Endothelial cell of umbilical vein (primary cell): ENCODE data around the gene NCSTN. TPM values are rescaled to one million over a fixed set of nuclear protein-coding genes. Genes with fewer than 3 reads are reported as not detected.

ENCODE experiments used
- BruUV-seq: library from RNA; stranded (reverse); fragments of 400-500 nt; replicated peaks from 2 replicates; lab custom pipeline; 2021; lab: Mats Ljungman, UMichigan
- CTCF ChIA-PET: fragments of 300-600, 350-600 bp; sonication (Branson Sonifier 250); formaldehyde crosslinking; loops from one replicate; lab custom pipeline; 2021; ENCODE audit warnings: antibody characterized with exemption, inconsistent platforms; lab: Charles Lee
- POLR2A ChIA-PET: fragments of 300-600, 350-600 bp; sonication (Branson Sonifier 250); formaldehyde crosslinking; loops from one replicate; lab custom pipeline; 2021; ENCODE audit warnings: antibody characterized with exemption, inconsistent platforms; lab: Charles Lee
- DNase-seq: peaks from one replicate; pipeline ENCODE4 v3.0.0-alpha.2; 2011; ENCODE audit warnings: low read depth, low spot score
- FAIRE-seq: peaks from 2 replicates; lab custom pipeline; 2011; peaks lifted over from hg19 to GRCh38; lab: Jason Lieb, UNC
- H2AFZ ChIP-seq: 2 replicates; pipeline ENCODE4 v1.6.0; 2012; ENCODE audit warnings: low read depth, low read length, control low read depth, inconsistent platforms
- H3K27ac ChIP-seq: 2 replicates; pipeline ENCODE4 v1.5.1; 2011; ENCODE audit warnings: low read depth, mild to moderate bottlenecking, control low read depth, low read length, moderate library complexity; ENCODE audit not compliant: insufficient read depth
- H3K27me3 ChIP-seq, 2 experiments: 2 replicates each; pipeline versions ENCODE4 v1.6.0 to v1.6.1; 2011; ENCODE audit warnings: low read length in 2 of 2, mixed read lengths in 1 of 2; ENCODE audit not compliant: control insufficient read depth in 2 of 2, insufficient read depth in 2 of 2
- H3K36me3 ChIP-seq, 2 experiments: 2 replicates in 1 of 2; 3 replicates in 1 of 2; pipeline ENCODE4 v1.5.1; 2011; ENCODE audit warnings: low read length in 2 of 2, mild to moderate bottlenecking in 1 of 2, moderate library complexity in 1 of 2; ENCODE audit not compliant: control insufficient read depth in 2 of 2, insufficient read depth in 2 of 2; ENCODE audit errors: extremely low read depth in 1 of 2
- H3K4me1 ChIP-seq: 3 replicates; pipeline ENCODE4 v1.5.1; 2011; ENCODE audit warnings: mild to moderate bottlenecking, low read length; ENCODE audit not compliant: control insufficient read depth, insufficient read depth; ENCODE audit errors: extremely low read depth
- H3K4me2 ChIP-seq: 2 replicates; pipeline ENCODE4 v1.6.1; 2011; ENCODE audit warnings: low read length, control low read depth, mixed read lengths; ENCODE audit not compliant: insufficient read depth
- H3K4me3 ChIP-seq, 3 experiments: fragments of 200-600 bp in 1 of 3; sonication (generic), shearing (Covaris generic) in 1 of 3; replicated peaks in 1 of 3; 2 replicates each; pipeline ENCODE4 v1.5.1; 2011 to 2016; ENCODE audit warnings: control low read depth in 3 of 3, low read length in 3 of 3, mild to moderate bottlenecking in 2 of 3, inconsistent platforms in 1 of 3, low read depth in 1 of 3, moderate library complexity in 1 of 3; ENCODE audit not compliant: insufficient read depth in 1 of 3
- H3K79me2 ChIP-seq: 2 replicates; pipeline ENCODE4 v1.6.0; 2012; ENCODE audit warnings: low read length, inconsistent platforms; ENCODE audit not compliant: control insufficient read depth, insufficient read depth
- H3K9ac ChIP-seq: replicated peaks from 2 replicates; pipeline ENCODE3; 2011; ENCODE audit warnings: low read length, control low read depth; ENCODE audit not compliant: insufficient read depth; ENCODE audit errors: extremely low read depth
- H3K9me1 ChIP-seq: replicated peaks from 3 replicates; pipeline ENCODE4 v1.6.0; 2011; ENCODE audit warnings: mild to moderate bottlenecking, low read length; ENCODE audit not compliant: control insufficient read depth, insufficient read depth; ENCODE audit errors: extremely low read depth
- H3K9me3 ChIP-seq: replicated peaks from 2 replicates; pipeline ENCODE4 v1.5.1; 2012; ENCODE audit warnings: low read length, inconsistent platforms; ENCODE audit not compliant: control insufficient read depth, insufficient read depth
- H4K20me1 ChIP-seq: replicated peaks from 2 replicates; pipeline ENCODE3; 2011; ENCODE audit warnings: mild to moderate bottlenecking, low read length; ENCODE audit not compliant: control insufficient read depth, insufficient read depth; ENCODE audit errors: extremely low read depth
- EZH2 ChIP-seq: IDR thresholded peaks from 2 replicates; pipeline ENCODE4 v1.6.1; 2012; ENCODE audit warnings: borderline replicate concordance, low read depth, mild to moderate bottlenecking, moderate library complexity, low read length, inconsistent platforms; ENCODE audit not compliant: severe bottlenecking
- FOS ChIP-seq: IDR thresholded peaks from 2 replicates; pipeline ENCODE4 v1.6.1; 2011; ENCODE audit warnings: mild to moderate bottlenecking, low read length, moderate library complexity, borderline replicate concordance; ENCODE audit not compliant: insufficient read depth
- GATA2 ChIP-seq: IDR thresholded peaks from 2 replicates; pipeline ENCODE4 v1.7.0; 2011; ENCODE audit warnings: low read depth, mild to moderate bottlenecking, moderate library complexity, mixed read lengths, low read length; ENCODE audit not compliant: insufficient read length, insufficient read depth
- JUN ChIP-seq: IDR thresholded peaks from 2 replicates; pipeline ENCODE4 v1.6.1; 2011; ENCODE audit warnings: borderline replicate concordance, low read depth; ENCODE audit not compliant: insufficient read length, insufficient read depth
- MYC ChIP-seq: IDR thresholded peaks from one replicate; pipeline ENCODE4 v1.6.1; 2011; ENCODE audit warnings: mild to moderate bottlenecking, low read depth, low read length
- POLR2A ChIP-seq: IDR thresholded peaks from 2 replicates; pipeline ENCODE4 v1.6.1; 2012; ENCODE audit warnings: low read depth, mild to moderate bottlenecking, control low read depth, low read length
- POLR2AphosphoS5 ChIP-seq: IDR thresholded peaks from 2 replicates; pipeline ENCODE4 v1.6.1; 2012; ENCODE audit warnings: low read depth, mild to moderate bottlenecking, control low read depth, low read length, moderate library complexity; ENCODE audit not compliant: insufficient read depth
- dilution Hi-C: fragments of 300-500 bp; cut with MboI; formaldehyde crosslinking; loops from one replicate; pipeline ENCODE4 v1.15.0; 2019; ENCODE audit warnings: low sequenced_read_pairs; ENCODE audit not compliant: extremely low pct_ligation_motif_present
- intact Hi-C: fragments of 100-400 bp; cut with micrococcal nuclease; formaldehyde crosslinking; loops from one replicate; pipeline ENCODE4 v1.10.0; 2022
- polyA plus RNA-seq, 4 experiments: library from polyadenylated mRNA; depleted of rRNA in 3 of 4; stranded (reverse) in 3 of 4; unstranded in 1 of 4; fragments of >200 nt; gene quantifications; 2 replicates each; pipeline versions ENCODE4 v1.2.1 to v1.2.3, GENCODE V29; 2011 to 2012; ENCODE audit warnings: missing spikeins in 1 of 4
- total RNA-seq: library from RNA; stranded (reverse); gene quantifications from 2 replicates; pipeline ENCODE4 v1.2.3, GENCODE V29; 2021
- TF ChIP-seq, protein P1 (sequence below), 2 donors: IDR thresholded peaks; 1 replicate in 1 of 2; 2 replicates in 1 of 2; pipeline ENCODE4 v1.5.1; 2011; ENCODE audit warnings: low read length in 2 of 2, mild to moderate bottlenecking in 2 of 2, moderate library complexity in 2 of 2, control low read depth in 1 of 2, inconsistent platforms in 1 of 2, low read depth in 1 of 2; ENCODE audit not compliant: insufficient read depth in 1 of 2; ENCODE audit errors: extremely low read depth in 1 of 2
- TF ChIP-seq, protein P2 (sequence below): IDR thresholded peaks from 2 replicates; pipeline ENCODE4 v1.6.1; 2011; ENCODE audit not compliant: insufficient read depth, insufficient read length

The NCSTN gene
- total and polyA plus RNA-seq, 2 donors (not counting 3 experiments of a cell fraction or from before 2014, with no cell fraction given) = 92.5 to 199 TPM

DNA sequence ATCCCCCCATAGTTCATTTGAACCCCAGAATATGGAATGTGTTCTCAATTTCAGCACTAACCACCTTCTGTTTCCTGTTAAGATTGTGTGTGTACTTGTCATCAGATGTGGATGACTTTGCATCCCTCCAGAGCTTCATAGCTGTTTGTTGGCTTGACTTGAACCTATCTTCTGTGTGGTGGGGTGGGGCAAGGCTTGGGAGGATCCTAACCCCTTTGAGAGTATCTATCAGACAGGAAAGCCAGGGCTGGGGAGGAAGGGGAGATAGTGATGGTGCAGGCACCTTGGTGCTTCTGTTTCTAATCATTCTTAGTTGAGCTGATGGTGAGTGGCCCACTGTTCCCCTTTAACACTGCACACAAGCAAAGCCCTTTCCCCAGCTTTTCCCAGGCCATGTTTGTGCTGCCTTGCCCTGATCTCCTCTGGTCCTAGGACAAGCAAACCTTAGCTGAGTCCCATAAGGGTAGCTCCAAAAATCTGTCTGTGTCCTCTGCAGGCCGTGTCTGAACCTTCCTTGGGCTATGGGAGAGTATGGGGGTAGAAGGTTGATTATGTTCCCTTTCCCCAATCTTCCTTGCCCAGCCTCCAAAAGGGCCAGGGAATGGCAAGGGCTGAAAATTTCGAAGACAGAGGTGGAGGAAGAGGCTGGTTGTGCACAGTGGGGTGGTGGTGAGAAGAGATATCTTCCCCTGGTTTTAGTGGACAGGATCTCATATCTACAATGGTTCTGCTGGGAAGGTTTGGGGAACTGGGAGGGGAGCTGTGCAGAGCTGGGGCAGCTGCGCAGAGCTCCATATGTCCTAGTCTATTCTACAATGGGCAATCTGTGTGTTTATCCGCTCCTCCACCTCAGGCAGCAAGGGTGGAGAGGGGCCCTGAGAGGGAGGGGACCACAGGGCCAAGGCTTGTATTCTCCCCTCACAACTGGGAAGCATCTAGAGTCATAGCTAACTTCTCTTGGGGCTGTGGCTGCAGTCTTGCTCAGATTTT, 25.0 kb downstream of the NCSTN start:
- Histone ChIP-seq H3K9me1 (no peaks in the 10 kb centered on the region), H3K4me1 (no peaks in the 10 kb centered on the region), H3K27me3 (peaks cover 3 to 11% of the 10 kb centered on the region in 2 experiments), H3K27ac (no peak overlapping the region), H3K4me2 (no peak overlapping the region), H3K4me3 (no peak overlapping the region), H2AFZ (no peak overlapping the region), H3K9me3 (no peaks in the 10 kb centered on the region), H4K20me1 (no peaks in the 10 kb centered on the region), H3K36me3 (no peaks in the 10 kb centered on the region), H3K9ac (no peak overlapping the region), H3K79me2 (no peaks in the 10 kb centered on the region)
- intact Hi-C loops = no loop called here
- ChIA-PET POLR2A (no interaction called here), CTCF (interaction anchor here (0.9 to 4.1 kb wide), 2 partner anchors 8 to 76 kb away, joined by 3 to 29 read pairs; no protein-coding TSS in a partner anchor)
- FAIRE-seq (no peak), DNase-seq (no peak)
- BruUV-seq = no TSS peak
- dilution Hi-C loops = no loop called here
- TF ChIP-seq GATA2 (no peak), POLR2A (no peak), MYC (no peak), FOS (no peak), POLR2AphosphoS5 (no peak)

DNA sequence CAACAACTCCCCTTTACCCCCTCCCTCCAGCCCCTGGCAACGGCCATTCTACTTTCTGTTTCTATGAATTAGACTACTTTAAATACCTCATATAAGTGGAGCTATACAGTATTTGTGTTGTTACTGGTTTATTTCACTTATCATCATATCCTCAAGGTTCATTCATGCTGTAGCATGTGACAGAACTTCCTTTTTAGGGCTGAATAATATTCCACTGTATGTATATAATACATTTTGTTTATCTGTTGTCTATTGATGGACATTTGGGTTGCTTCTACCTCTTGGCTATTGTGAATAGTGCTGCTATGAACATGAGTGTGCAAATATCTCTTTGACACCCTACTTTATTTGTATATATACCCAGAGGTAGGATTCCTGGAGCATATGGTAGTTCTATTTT, 25.9 kb downstream of the NCSTN start:
- H3K27ac ChIP-seq = no peak overlapping the region
- BruUV-seq = no TSS peak
- POLR2A ChIA-PET = no interaction called here

More for the DNA sequence above, 25.9 kb downstream of the NCSTN start:
- TF ChIP-seq, protein P1, sequence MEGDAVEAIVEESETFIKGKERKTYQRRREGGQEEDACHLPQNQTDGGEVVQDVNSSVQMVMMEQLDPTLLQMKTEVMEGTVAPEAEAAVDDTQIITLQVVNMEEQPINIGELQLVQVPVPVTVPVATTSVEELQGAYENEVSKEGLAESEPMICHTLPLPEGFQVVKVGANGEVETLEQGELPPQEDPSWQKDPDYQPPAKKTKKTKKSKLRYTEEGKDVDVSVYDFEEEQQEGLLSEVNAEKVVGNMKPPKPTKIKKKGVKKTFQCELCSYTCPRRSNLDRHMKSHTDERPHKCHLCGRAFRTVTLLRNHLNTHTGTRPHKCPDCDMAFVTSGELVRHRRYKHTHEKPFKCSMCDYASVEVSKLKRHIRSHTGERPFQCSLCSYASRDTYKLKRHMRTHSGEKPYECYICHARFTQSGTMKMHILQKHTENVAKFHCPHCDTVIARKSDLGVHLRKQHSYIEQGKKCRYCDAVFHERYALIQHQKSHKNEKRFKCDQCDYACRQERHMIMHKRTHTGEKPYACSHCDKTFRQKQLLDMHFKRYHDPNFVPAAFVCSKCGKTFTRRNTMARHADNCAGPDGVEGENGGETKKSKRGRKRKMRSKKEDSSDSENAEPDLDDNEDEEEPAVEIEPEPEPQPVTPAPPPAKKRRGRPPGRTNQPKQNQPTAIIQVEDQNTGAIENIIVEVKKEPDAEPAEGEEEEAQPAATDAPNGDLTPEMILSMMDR (IDR thresholded peaks at IDR 0.05; ENCODE audit: extremely low read depth in 1 of 2, insufficient read depth in 1 of 2, low read depth in 1 of 2, low read length in 2 of 2) = no peak
- TF ChIP-seq POLR2A (no peak), JUN (no peak), EZH2 (no peak), POLR2AphosphoS5 (no peak), MYC (no peak), GATA2 (no peak), FOS (no peak)
- TF ChIP-seq, protein P2, sequence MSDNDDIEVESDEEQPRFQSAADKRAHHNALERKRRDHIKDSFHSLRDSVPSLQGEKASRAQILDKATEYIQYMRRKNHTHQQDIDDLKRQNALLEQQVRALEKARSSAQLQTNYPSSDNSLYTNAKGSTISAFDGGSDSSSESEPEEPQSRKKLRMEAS = no peak
- Histone ChIP-seq H3K79me2 (no peaks in the 10 kb centered on the region), H3K4me2 (no peak overlapping the region), H3K4me1 (no peaks in the 10 kb centered on the region), H3K4me3 (no peak overlapping the region), H3K9me1 (no peaks in the 10 kb centered on the region), H3K36me3 (no peaks in the 10 kb centered on the region), H4K20me1 (no peaks in the 10 kb centered on the region), H2AFZ (no peak overlapping the region), H3K9me3 (no peaks in the 10 kb centered on the region), H3K27me3 (peaks cover 3 to 13% of the 10 kb centered on the region in 2 experiments), H3K9ac (no peak overlapping the region)
- intact Hi-C loops (no loop called here), dilution Hi-C loops (no loop called here)
- CTCF ChIA-PET = no interaction called here
- no peak for DNase-seq
- no peak for FAIRE-seq
